Right ventricle myocardium inferior (tissue), 1 donor: ENCODE results near the gene NUMA1. TPM values are rescaled to one million over a fixed set of nuclear protein-coding genes. Genes with fewer than 3 reads are reported as not detected.

ENCODE experiments used
- ATAC-seq: fragments of 200-7000 bp; cut with Tn5 transposase; one replicate; pipeline ENCODE4 v1.9.1; 2020; ENCODE audit warnings: mild to moderate bottlenecking, moderate library complexity
- DNase-seq: peaks from one replicate; pipeline ENCODE4 v3.0.0; 2021; ENCODE audit errors: missing footprints
- intact Hi-C: fragments of 100-400 bp; cut with DNase I; formaldehyde crosslinking; loops from one replicate; pipeline ENCODE4 v1.11.0; 2022
- total RNA-seq: library from RNA; stranded (reverse); fragmentation: NEBNext Ultra II Directional; extraction: Animal tissue kit (Norgen Biotek cat#: 25700); gene quantifications from one replicate; pipeline ENCODE4 v1.2.1, GENCODE V29; 2021
- donor health status: DM: no; HTN: yes; CAD: no; lungs with severe emphysema.

Gene NUMA1
- total RNA-seq, 1 donor from 2014 or later: 81.3 TPM

GRCh38 chr11:71995726-71996291 lies 84.5 kb downstream of the NUMA1 start:
- ATAC-seq: no peak
- intact Hi-C loops: no loop called here
- no peak for DNase-seq

- intact Hi-C loops: no loop called here
- ATAC-seq (no peak), DNase-seq (no peak)
Observed at GRCh38 chr11:71994786-71995185, 85.6 kb downstream of the NUMA1 start.

GRCh38 chr11:71992136-71992730 lies 88.1 kb downstream of the NUMA1 start:
- no peak for DNase-seq
- ATAC-seq: no peak
- intact Hi-C loops: no loop called here

- ATAC-seq (peak; percentile 40), DNase-seq (no peak)
- intact Hi-C loops: no loop called here
Observed at GRCh38 chr11:71991494-71991893, 88.8 kb downstream of the NUMA1 start.

GRCh38 chr11:71990701-71991100 lies 89.6 kb downstream of the NUMA1 start:
- DNase-seq (no peak), ATAC-seq (no peak)
- intact Hi-C loops: no loop called here

GRCh38 chr11:71988050-71988449 lies 92.3 kb downstream of the NUMA1 start:
- no peak for DNase-seq
- intact Hi-C loops: no loop called here
- ATAC-seq: peak; percentile 31

- ATAC-seq (no peak), DNase-seq (no peak)
- intact Hi-C loops: no loop called here
Observed at GRCh38 chr11:71987521-71987920, 92.8 kb downstream of the NUMA1 start.

- DNase-seq: no peak
- intact Hi-C loops: no loop called here
- ATAC-seq: no peak
Observed at GRCh38 chr11:71986131-71986530, 94.2 kb downstream of the NUMA1 start.

- DNase-seq (no peak), ATAC-seq (no peak)
- intact Hi-C loops: loop anchor here (5.0 kb wide), 3 partner anchors 38 to 453 kb away; partner anchors contain the start of gene CLPB
Observed at GRCh38 chr11:71979602-71980001, 100.7 kb downstream of the NUMA1 start.

GRCh38 chr11:71979094-71979493 lies 101.2 kb downstream of the NUMA1 start:
- DNase-seq (no peak), ATAC-seq (no peak)
- intact Hi-C loops: loop anchor here (5.0 kb wide), 3 partner anchors 38 to 453 kb away; partner anchors contain the start of gene CLPB

GRCh38 chr11:71977743-71978418 lies 102.5 kb downstream of the NUMA1 start:
- intact Hi-C loops: loop anchor here (5.0 kb wide), 3 partner anchors 39 to 454 kb away; partner anchors contain the start of gene CLPB
- ATAC-seq (peak; percentile 54), DNase-seq (no peak)

GRCh38 chr11:71977090-71977489 lies 103.3 kb downstream of the NUMA1 start:
- intact Hi-C loops: loop anchor here (5.0 kb wide), 3 partner anchors 40 to 455 kb away; partner anchors contain the start of gene CLPB
- DNase-seq: no peak
- ATAC-seq: no peak

GRCh38 chr11:71976551-71976950 lies 103.8 kb downstream of the NUMA1 start:
- ATAC-seq: no peak
- DNase-seq: no peak
- intact Hi-C loops: loop anchor here (5.0 kb wide), 3 partner anchors 41 to 456 kb away; partner anchors contain the start of gene CLPB

- DNase-seq: no peak
- intact Hi-C loops: no loop called here
Observed at GRCh38 chr11:71971680-71972079, 108.7 kb downstream of the NUMA1 start.

GRCh38 chr11:71964641-71965040 lies 115.7 kb downstream of the NUMA1 start:
- DNase-seq (no peak), ATAC-seq (no peak)
- intact Hi-C loops: no loop called here

More at GRCh38 chr11:71971680-71972079, 108.7 kb downstream of the NUMA1 start:
- ATAC-seq: no peak

- ATAC-seq (no peak), DNase-seq (no peak)
- intact Hi-C loops: no loop called here
Observed at GRCh38 chr11:71963468-71963867, 116.9 kb downstream of the NUMA1 start.

GRCh38 chr11:71962428-71963038 lies 117.8 kb downstream of the NUMA1 start:
- ATAC-seq (no peak), DNase-seq (no peak)
- intact Hi-C loops: no loop called here

GRCh38 chr11:71955898-71956456 lies 124.4 kb downstream of the NUMA1 start:
- no peak for ATAC-seq
- no peak for DNase-seq

More at GRCh38 chr11:71955898-71956456, 124.4 kb downstream of the NUMA1 start:
- intact Hi-C loops: no loop called here
